HG03571 (cell line): ENCODE measurements around the gene ASNSD1.

Experiments
- ATAC-seq: cut with Tn5 transposase; IDR thresholded peaks from one replicate; pipeline ENCODE4 v1.9.1; 2021; ENCODE audit not compliant: unreplicated experiment

ASNSD1 gene

DNA sequence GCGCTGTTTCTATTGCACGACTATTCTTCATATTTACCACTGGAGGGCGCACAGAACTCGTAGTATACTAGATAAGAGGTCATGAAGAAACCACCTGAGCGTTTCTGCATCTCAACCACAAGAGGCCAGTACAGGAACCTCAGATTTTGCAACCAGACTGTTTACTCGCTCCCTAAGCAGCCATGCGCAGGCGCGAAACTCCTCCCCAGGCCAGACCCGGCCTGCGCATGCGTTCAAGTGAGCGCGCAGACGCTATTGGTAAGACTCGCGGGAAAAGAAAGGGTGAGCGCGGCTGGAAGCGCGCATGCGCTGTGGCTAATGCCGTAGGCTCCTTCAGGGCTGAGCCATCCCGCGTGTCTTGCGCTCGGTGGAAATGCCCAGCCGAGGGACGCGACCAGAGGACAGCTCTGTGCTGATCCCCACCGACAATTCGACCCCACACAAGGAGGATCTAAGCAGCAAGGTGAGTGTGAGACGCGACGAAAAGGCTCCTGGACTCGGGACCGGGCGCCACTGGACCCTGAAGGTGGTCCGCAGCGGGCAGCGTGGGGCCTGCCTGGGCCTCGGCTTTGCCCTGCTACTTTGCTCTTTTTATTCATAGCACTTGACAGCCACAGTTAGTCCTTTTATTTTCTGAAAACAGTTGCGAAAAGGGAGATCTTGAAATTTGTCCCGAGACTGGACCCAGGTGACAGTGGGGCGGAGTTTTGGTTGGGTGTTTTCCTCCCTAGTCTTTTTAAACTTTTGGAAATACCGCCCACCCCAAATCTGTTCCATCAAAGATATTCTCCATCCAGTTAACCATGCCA lies at the start of gene ASNSD1:
ASNSD1 (plus strand) TSS at position 312 of the 809 bp plus-strand sequence. CDS start 4,674 bp downstream, outside the sequence.
- ATAC-seq: peak; percentile 97

DNA sequence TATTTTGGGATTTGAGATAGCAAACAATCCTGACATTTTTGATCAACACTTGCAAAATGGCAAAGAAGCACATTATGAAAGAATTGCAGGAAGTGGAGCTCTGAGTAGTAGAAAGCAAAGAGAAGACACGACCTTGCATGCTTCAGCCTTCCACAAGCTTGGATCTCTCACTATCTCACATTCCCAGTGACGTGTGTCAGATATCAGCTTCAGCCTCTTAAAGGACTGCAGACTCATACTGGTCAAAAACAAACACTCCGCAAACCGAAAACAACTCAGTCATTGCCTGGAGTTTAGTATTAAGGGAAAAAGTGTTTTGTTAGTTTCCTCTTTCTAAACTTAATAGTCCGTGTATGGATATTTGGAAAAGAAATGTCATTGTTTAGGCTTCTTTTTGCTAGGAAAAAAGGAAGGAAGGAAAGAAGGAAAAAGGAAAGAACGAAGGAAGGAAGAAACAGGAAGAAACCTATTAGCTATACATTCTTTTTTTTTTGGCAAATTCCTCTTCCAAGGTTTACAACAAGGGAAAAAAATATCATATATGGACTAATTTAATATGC lies 48.1 kb upstream of the ASNSD1 start:
- ATAC-seq: no peak

DNA sequence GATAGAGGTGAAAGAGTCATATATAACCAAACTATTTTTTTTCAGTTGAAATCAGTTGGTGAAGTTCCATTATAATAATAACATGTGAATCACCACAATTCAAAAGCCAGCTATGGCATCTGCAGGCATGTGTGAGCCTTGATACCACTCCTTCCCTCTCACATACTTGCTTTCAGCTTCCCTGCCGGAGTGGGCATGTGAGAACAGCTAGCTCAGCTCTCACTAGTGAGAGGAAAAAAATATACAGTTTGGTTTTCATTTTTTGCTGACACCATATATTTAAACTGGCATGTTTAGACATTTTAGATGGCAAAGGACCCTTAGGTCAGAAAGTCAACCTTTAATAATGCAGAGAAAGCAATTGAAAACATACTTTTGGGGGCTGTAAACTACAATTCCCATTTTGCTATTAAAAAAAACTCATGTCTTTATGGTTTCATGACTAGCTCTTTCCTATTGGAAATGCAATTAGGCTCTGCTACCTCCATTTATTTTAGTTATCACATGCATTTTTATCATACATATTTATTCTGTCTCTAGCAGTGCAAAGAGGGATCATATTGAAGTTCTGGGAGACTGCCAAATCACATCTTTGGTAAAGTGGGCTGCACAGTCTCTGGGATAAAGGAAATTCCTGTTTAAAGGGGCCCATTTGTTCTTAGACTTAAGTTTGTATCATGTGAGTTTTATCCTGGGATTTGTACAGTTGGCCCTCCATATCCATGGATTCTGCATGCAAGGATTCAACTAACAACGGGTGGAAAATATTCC lies 47.4 kb upstream of the ASNSD1 start:
- ATAC-seq: no peak

- ATAC-seq: no peak
Measured at GRCh38 chr2:189614585-189614984, 46.7 kb upstream of the ASNSD1 start.

- ATAC-seq: no peak
Measured at GRCh38 chr2:189618197-189618596, 43.1 kb upstream of the ASNSD1 start.

- no peak for ATAC-seq
Measured at GRCh38 chr2:189621781-189622180, 39.5 kb upstream of the ASNSD1 start.

- no peak for ATAC-seq
Measured at GRCh38 chr2:189623049-189623448, 38.2 kb upstream of the ASNSD1 start.

DNA sequence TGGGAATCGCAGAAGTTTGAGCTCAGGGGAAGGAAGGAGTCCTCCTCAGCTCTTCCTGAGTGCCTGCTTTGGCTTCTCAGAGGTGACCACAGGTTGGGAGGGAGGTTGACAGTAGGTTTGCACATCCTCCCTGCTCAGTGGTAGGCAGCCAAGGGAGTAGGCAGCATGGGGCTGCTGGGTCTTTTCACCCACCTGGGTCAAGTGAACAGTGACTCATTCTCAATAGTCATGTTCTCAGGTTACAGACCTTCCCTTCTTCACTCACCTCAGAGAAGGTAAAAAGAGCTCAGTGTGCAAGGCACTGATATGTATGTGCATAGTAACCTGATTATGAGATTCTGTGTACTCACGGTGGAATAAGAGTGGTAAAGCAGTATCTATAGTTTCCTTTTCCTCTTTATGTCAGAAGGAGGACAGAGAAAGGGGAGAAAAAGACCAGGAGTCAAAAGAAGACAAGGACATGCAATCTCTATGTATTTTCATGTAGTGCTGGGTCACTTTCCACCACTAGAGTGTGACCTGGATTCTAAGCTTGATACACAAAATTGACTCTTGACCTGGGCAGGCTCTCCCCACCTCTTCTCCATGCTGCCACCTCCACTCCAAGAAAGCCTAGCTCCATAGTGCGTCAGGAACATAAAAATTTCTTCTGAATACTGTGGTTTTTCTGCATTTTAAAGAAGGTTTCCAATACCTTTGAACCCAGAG lies 36.5 kb upstream of the ASNSD1 start:
- ATAC-seq: no peak

DNA sequence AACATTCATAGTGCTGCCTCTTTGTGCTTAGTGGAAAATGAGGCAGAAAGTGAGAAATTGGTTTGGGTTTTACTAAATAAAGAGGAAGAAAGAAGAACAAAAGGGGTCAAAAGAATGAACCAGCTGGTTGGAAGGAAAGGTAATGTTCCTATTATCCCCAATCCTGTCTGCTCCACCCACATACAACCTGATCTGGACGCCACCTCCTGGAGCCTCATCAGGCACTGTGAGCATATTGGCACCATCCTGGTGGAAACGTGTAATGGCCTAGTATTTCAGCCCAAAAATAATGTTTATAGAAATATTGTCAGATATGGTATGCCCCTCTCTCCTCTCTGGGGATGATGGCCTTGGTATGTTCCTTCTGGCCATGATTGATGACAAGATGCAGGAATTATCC lies 35.6 kb upstream of the ASNSD1 start:
- no peak for ATAC-seq

DNA sequence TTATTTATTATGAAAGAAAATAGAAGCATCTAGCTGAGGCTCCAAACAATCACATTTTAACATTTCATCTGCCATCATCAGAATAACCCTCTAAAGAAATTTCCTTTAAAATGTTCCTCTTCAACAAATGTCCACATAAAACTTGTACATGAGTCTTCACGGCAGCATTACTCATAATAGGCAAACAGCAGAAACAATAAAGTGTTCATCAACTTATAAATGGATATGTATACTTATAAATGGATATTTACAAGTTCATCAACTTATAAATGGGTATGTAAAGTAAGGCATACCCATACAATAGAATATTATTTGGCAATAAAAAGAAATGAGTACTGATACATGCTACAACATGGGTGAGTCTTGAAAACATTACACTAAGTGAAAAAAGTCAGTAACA lies 33.5 kb upstream of the ASNSD1 start:
- no peak for ATAC-seq

DNA sequence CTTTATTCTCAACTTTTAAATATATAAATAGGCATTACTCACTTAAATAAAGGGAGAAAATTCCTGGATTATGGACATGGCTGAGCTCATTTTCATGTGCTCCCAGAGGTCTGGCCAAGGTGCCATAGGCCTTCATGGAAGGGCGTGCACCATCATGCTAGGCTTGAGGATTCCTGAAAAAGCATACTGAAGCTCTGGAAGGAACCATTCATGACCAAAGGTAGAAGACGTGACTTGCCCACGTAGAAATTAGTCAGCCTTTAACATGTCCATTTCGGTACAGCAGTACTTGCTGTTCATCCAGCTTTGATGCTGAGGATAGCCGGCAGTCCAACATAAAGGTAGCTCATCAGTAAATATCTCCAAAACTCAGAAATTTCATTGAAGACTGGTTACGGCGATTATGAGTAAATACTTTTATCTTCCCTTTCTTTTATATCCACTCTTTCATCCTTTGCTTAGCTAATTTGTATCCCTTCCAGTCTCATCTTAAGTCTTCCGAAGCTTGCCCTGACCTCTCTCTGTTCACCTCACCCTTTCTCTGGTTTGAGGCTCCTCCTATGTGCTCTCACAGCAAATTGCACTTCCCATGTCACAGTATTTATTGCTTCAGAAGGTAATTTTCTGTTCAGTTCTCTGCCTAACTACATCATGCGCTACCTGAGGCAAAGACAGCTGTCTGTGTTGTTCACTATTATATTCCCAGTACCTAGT lies 32.3 kb upstream of the ASNSD1 start:
- ATAC-seq: no peak

DNA sequence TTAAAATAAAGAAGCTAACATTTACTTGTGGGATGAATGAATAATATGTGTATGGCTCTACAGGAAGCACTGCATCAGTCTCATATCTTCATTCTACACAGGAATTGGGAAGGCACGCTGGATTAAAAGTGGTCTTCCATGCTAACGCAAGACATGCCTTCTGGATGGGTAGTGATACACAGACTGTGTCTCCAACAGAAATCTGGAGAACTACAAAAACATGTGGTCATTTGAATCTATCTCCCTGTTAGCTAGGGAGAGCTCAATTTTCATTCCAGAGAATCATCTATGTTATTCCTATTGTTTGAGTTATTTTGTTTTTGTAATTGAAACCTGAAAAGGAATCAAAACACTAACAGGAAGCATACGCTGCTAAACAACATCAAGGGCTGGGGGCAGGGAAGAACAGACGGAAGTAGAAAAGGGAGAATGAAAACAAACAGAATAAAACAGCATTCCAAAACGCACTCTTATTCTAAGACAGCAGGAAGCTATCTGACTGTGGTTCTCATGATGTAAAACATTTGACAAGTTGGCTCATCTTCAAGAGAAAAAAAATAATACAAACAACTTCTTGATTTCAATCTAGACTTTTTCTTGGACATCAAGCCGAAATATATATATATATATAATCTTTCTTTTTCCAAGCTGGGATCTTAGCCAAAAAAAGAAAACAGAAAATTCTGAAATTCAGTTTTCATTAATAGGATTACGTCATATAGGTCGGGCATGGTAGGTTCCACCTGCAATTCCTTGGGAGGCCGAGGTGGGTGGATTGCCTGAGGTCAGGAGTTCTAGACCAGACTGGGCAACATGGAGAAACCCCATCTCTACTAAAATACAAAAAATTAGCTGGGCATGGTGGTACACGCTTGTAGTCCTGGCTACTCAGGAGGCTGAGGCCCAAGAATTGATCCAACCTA lies 31.5 kb upstream of the ASNSD1 start:
- ATAC-seq: no peak

DNA sequence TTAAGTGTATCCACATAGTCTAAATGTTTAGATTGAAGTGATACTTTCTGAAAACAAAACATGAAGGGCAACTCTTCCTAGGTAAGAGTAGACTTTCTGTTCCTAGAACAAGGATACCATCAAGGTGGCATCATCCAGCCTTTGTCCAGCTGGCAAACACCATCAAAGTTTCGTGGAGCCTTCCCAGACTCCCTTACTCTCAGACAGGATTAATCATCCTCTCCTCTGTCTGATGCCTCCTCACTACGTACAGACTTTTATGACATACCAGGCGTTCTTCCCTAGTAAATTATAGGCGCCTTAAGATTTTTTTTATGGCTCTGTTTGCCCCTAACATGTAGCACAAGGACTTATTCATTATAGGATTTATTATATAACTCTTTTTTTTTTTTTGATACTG lies 29.4 kb upstream of the ASNSD1 start:
- ATAC-seq: no peak

GRCh38 chr2:189633392-189633811 lies 27.9 kb upstream of the ASNSD1 start:
- ATAC-seq: no peak

- ATAC-seq: no peak
Measured at GRCh38 chr2:189635353-189635752, 25.9 kb upstream of the ASNSD1 start.

DNA sequence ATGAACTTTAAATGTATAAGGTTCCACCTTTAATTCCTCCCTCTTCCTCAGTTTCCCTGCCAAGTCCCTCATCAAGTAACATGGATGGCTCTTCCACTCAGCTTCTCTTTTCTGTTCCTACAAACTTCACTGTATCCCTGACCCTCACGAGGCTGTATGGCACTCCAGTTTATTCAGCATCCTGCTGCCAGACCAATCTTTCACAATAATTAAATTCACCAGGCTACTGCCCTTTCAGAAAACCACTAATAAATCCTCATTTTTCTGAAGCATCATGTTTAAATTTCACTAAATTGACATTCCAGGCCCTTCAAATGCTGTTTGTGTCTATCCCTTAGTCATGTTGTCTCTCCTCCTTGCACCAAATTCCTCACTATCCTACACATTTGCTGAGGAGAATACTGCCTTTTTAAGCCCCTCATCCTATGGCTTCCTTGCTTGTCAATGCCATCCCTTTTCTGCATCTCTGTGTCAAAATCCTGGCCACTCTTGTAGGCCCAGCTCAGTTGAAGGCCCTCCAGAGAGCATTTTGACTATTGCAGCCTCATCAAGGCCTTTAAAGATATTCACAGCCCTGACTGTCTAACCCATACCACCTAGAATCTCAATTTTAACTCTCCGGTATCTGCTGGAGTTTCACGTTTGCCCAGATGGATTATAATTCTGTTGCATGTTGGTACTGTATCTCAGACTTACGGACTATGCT lies 22.8 kb upstream of the ASNSD1 start:
- ATAC-seq: no peak

GRCh38 chr2:189639007-189639609 lies 22.2 kb upstream of the ASNSD1 start:
- no peak for ATAC-seq

- no peak for ATAC-seq
Measured at GRCh38 chr2:189641002-189641401, 20.3 kb upstream of the ASNSD1 start.

DNA sequence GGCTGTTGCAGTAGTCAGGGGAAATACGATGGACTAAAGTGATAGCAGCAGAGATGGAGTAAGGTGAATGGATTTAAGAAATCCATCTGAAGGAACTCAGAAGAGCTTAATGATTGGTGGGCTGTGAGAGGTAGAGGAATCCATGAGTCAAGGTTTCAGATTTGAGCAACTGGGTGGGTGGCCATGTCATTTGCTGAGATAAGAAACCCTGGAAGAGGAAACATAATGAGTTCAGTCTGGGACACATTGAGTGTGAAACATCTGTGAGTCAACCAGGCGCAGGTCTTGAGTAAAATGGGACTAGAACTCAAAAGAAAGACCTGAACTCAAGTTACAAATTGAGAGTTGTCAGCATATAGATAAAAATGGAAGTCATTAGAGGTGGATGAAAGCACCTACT lies 19.7 kb upstream of the ASNSD1 start:
- ATAC-seq: no peak
